K562 (cell line): Measurements from ENCODE around the gene ARID4B. TPM values are rescaled to one million over a fixed set of nuclear protein-coding genes. Genes with fewer than 3 reads are reported as not detected.
"Not testable (repeated sequence)": the region's sequence is repeated elsewhere in the genome, so short reads cannot be mapped to it uniquely, and the experiment has no call there.

Source experiments
- ATAC-seq: fragments of 200-7000 bp; cut with Tn5 transposase; 3 replicates; pipeline ENCODE4 v1.9.1; 2020; ENCODE audit warnings: moderate library complexity
- BruUV-seq: library from RNA; stranded (reverse); fragments of 400-500 nt; replicated peaks from 2 replicates; lab custom pipeline; 2021; lab: Mats Ljungman, UMichigan
- CTCF ChIA-PET: fragments of 300-600 bp; formaldehyde crosslinking; extraction: SDS; loops from one replicate; lab custom pipeline; 2021; ENCODE audit warnings: low intra/inter-chr PET ratio; lab: Yijun Ruan, JAX
- POLR2A ChIA-PET: fragments of 300-600, 350-650 bp; sonication (Branson Sonifier 250); formaldehyde crosslinking; extraction: SDS; loops from one replicate; lab custom pipeline; 2021; ENCODE audit warnings: antibody characterized with exemption, inconsistent platforms; lab: Yijun Ruan, JAX
- DNase-seq, 4 experiments: peaks; one replicate each; pipeline versions ENCODE4 v3.0.0 to v3.0.0-alpha.2; 2011 to 2018; ENCODE audit warnings: low spot score in 3 of 4, mixed read lengths in 3 of 4; ENCODE audit errors: extremely low read depth in 1 of 4
- FAIRE-seq: peaks from 2 replicates; lab custom pipeline; 2011; peaks lifted over from hg19 to GRCh38; lab: Jason Lieb, UNC
- H2AFZ ChIP-seq: 2 replicates; pipeline ENCODE4 v1.6.0; 2011; ENCODE audit warnings: low read depth, low read length, control low read depth, inconsistent platforms
- H3K27ac ChIP-seq: fragments of 200-600 bp; 3 replicates; pipeline ENCODE4 v1.8.0; 2011; ENCODE audit warnings: low read depth, mild to moderate bottlenecking, control low read depth, inconsistent platforms, low read length, moderate library complexity, mixed read lengths; ENCODE audit errors: extremely low read depth
- H3K27me3 ChIP-seq, 2 experiments: fragments of 300-600 bp in 1 of 2; 2 replicates in 1 of 2; 3 replicates in 1 of 2; pipeline versions ENCODE4 v1.6.0 to v1.8.0; 2011; ENCODE audit warnings: inconsistent platforms in 2 of 2, low read length in 2 of 2, mild to moderate bottlenecking in 1 of 2, mixed read lengths in 1 of 2, moderate library complexity in 1 of 2; ENCODE audit not compliant: control insufficient read depth in 2 of 2, insufficient read depth in 2 of 2
- H3K36me3 ChIP-seq: fragments of 300-600 bp; 3 replicates; pipeline ENCODE4 v1.8.0; 2011; ENCODE audit warnings: mild to moderate bottlenecking, low read length, inconsistent platforms; ENCODE audit not compliant: control insufficient read depth, insufficient read depth
- H3K4me1 ChIP-seq, 2 experiments: fragments of 200-600 bp in 1 of 2; replicated peaks in 1 of 2; 2 replicates in 1 of 2; 3 replicates in 1 of 2; pipeline versions ENCODE4 v1.5.1 to v1.8.0; 2011; ENCODE audit warnings: inconsistent platforms in 2 of 2, low read length in 2 of 2, mild to moderate bottlenecking in 1 of 2, mixed read lengths in 1 of 2, moderate library complexity in 1 of 2; ENCODE audit not compliant: control insufficient read depth in 2 of 2, insufficient read depth in 2 of 2
- H3K4me2 ChIP-seq: 2 replicates; pipeline ENCODE4 v1.6.1; 2011; ENCODE audit warnings: low read length, control low read depth, inconsistent platforms, mixed read lengths; ENCODE audit not compliant: insufficient read depth
- H3K4me3 ChIP-seq: fragments of 200-600 bp; sonication (generic), shearing (Covaris generic); 2 replicates; pipeline ENCODE4 v1.5.1; 2016; ENCODE audit warnings: control low read depth, inconsistent platforms
- H3K79me2 ChIP-seq: fragments of 200-600 bp; 3 replicates; pipeline ENCODE4 v1.8.0; 2011; ENCODE audit warnings: low read length, inconsistent platforms; ENCODE audit not compliant: control insufficient read depth, insufficient read depth
- H3K9ac ChIP-seq, 2 experiments: 2 replicates each; pipeline versions ENCODE4 v1.6.0 to v1.6.1; 2011; ENCODE audit warnings: low read depth in 2 of 2, low read length in 2 of 2, control low read depth in 1 of 2, inconsistent platforms in 1 of 2, mild to moderate bottlenecking in 1 of 2, mixed read lengths in 1 of 2; ENCODE audit not compliant: insufficient read depth in 1 of 2
- H3K9me1 ChIP-seq: one replicate; pipeline ENCODE4 v1.6.0; 2011; ENCODE audit warnings: inconsistent platforms, mild to moderate bottlenecking, low read length, moderate library complexity; ENCODE audit not compliant: control insufficient read depth, insufficient read depth
- H3K9me3 ChIP-seq: replicated peaks from 2 replicates; pipeline ENCODE4 v1.5.1; 2011; ENCODE audit warnings: low read depth, low read length, inconsistent platforms; ENCODE audit not compliant: control insufficient read depth, insufficient read depth
- H4K20me1 ChIP-seq: replicated peaks from 2 replicates; pipeline ENCODE4 v1.6.1; 2011; ENCODE audit warnings: low read length, inconsistent platforms, mixed read lengths; ENCODE audit not compliant: control insufficient read depth, insufficient read depth
- ETV6 ChIP-seq, 3 experiments: fragments of 150-350 bp in 1 of 3; sonication (generic) in 1 of 3; formaldehyde crosslinking in 1 of 3; IDR thresholded peaks; 2 replicates each; pipeline versions ENCODE4 v1.6.1 to v1.8.0; 2014 to 2022; ENCODE audit warnings: borderline replicate concordance in 2 of 3, low read depth in 2 of 3, antibody characterized with exemption in 1 of 3, low read length in 1 of 3, mild to moderate bottlenecking in 1 of 3, missing genetic modification reagents in 1 of 3
- GMEB1 ChIP-seq: fragments of 250-450 bp; sonication (Bioruptor Pico); IDR thresholded peaks from 2 replicates; pipeline ENCODE4 v1.4.0; 2020; ENCODE audit warnings: mild to moderate bottlenecking
- MXI1 ChIP-seq: IDR thresholded peaks from 2 replicates; pipeline ENCODE4 v1.6.1; 2011; ENCODE audit warnings: low read depth, mild to moderate bottlenecking, improper control_type of control experiment, low read length
- SP1 ChIP-seq: sonication (generic); formaldehyde crosslinking; IDR thresholded peaks from 2 replicates; pipeline ENCODE4 v1.8.1; 2022; ENCODE audit warnings: mild to moderate bottlenecking, missing genetic modification reagents
- TCFL5 ChIP-seq: fragments of 250-450 bp; sonication (Bioruptor Pico); conservative IDR thresholded peaks from 2 replicates; pipeline ENCODE4 v1.6.1; 2021; ENCODE audit warnings: mild to moderate bottlenecking, moderate library complexity, matching md5 sums
- ZBTB26 ChIP-seq: fragments of 450-650 bp; formaldehyde crosslinking; IDR thresholded peaks from 2 replicates; pipeline ENCODE4 v1.4.0; 2022; ENCODE audit warnings: missing genetic modification characterization
- ZNF143 ChIP-seq: sonication (generic); formaldehyde crosslinking; IDR thresholded peaks from 2 replicates; pipeline ENCODE4 v1.9.0; 2022; ENCODE audit warnings: mild to moderate bottlenecking, missing genetic modification reagents
- ZNF57 ChIP-seq: fragments of 450-650 bp; formaldehyde crosslinking; IDR thresholded peaks from 2 replicates; pipeline ENCODE4 v1.4.0; 2020; ENCODE audit warnings: mild to moderate bottlenecking, moderate library complexity
- ZNF764 ChIP-seq: fragments of 250-450 bp; sonication (Bioruptor Pico); IDR thresholded peaks from 2 replicates; pipeline ENCODE4 v1.4.0; 2020; ENCODE audit warnings: low read depth, mild to moderate bottlenecking, moderate library complexity
- WGBS: fragments of 100-300 bp; shearing (Covaris generic); methylation state at CpG from one replicate; pipeline ENCODE4 v1.1.6; 2016; ENCODE audit warnings: low coverage, mixed read lengths; ENCODE audit not compliant: insufficient coverage; ENCODE audit errors: missing lambda C conversion rate; 5-methylcytosine and 5-hydroxymethylcytosine counted together
- in situ Hi-C: fragments of 300-500 bp; cut with MboI; formaldehyde crosslinking; loops from 4 replicates; pipeline ENCODE4 v1.15.0; 2018; ENCODE audit warnings: inconsistent platforms, mixed read lengths
- intact Hi-C: fragments of 100-400 bp; cut with micrococcal nuclease; formaldehyde crosslinking; loops from 2 replicates; pipeline ENCODE4 v1.14.2; 2022
- polyA plus RNA-seq, 8 experiments: library from polyadenylated mRNA; depleted of rRNA in 4 of 8; stranded (reverse) in 5 of 8; unstranded in 3 of 8; fragments of >200 nt; fragmentation: Nextera tagmentation in 2 of 8; fragmentation: Illumina TruSeq in 1 of 8; extraction: Ambion mirVana in 2 of 8; extraction: Trizol in 1 of 8; gene quantifications; 2 replicates each; pipeline versions ENCODE4 v1.2.1 to v1.2.3, GENCODE V29; 2011 to 2014; ENCODE audit warnings: inconsistent platforms in 1 of 8, missing spikeins in 1 of 8
- total RNA-seq, 7 experiments: library from RNA; depleted of rRNA in 6 of 7; stranded (reverse); fragments of >200 nt in 6 of 7; fragmentation: Illumina TruSeq in 2 of 7; extraction: Trizol in 2 of 7; gene quantifications; 2 replicates each; pipeline versions ENCODE4 v1.2.1 to v1.2.3, GENCODE V29; 2011 to 2021; ENCODE audit warnings: low replicate concordance in 1 of 7
- TF ChIP-seq, protein P1 (sequence below): fragments of 450-650 bp; formaldehyde crosslinking; IDR thresholded peaks from 2 replicates; pipeline ENCODE4 v1.4.0; 2020; ENCODE audit warnings: mild to moderate bottlenecking, moderate library complexity

ARID4B gene
- total and polyA plus RNA-seq, 9 of the 15 experiments (the other 6 are each of a cell fraction or from before 2014, with no cell fraction given) = 8.4 to 38.9 (median 18.5) TPM

GRCh38 chr1:235215453-235215852, 112.5 kb downstream of the ARID4B start (continued):
- TF ChIP-seq GMEB1 (CRISPR knock-in tag) (no peak), SP1 (CRISPR knock-in tag) (no peak), ZNF57 (CRISPR knock-in tag) (no peak), ZNF764 (no peak), TCFL5 (CRISPR knock-in tag) (no peak), ZBTB26 (CRISPR knock-in tag) (no peak), ZNF143 (CRISPR knock-in tag) (no peak), ETV6 (IDR thresholded peaks at IDR 0.05; ENCODE audit: borderline replicate concordance in 1 of 2, low read depth in 2 of 2, low read length in 1 of 2) (no peak), ETV6 (CRISPR knock-in tag; IDR thresholded peaks at IDR 0.05; ENCODE audit: borderline replicate concordance) (no peak), MXI1 (no peak)
- TF ChIP-seq, protein P1, sequence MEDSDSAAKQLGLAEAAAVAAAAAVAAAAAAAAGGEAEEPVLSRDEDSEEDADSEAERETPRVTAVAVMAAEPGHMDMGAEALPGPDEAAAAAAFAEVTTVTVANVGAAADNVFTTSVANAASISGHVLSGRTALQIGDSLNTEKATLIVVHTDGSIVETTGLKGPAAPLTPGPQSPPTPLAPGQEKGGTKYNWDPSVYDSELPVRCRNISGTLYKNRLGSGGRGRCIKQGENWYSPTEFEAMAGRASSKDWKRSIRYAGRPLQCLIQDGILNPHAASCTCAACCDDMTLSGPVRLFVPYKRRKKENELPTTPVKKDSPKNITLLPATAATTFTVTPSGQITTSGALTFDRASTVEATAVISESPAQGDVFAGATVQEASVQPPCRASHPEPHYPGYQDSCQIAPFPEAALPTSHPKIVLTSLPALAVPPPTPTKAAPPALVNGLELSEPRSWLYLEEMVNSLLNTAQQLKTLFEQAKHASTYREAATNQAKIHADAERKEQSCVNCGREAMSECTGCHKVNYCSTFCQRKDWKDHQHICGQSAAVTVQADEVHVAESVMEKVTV = no peak

DNA sequence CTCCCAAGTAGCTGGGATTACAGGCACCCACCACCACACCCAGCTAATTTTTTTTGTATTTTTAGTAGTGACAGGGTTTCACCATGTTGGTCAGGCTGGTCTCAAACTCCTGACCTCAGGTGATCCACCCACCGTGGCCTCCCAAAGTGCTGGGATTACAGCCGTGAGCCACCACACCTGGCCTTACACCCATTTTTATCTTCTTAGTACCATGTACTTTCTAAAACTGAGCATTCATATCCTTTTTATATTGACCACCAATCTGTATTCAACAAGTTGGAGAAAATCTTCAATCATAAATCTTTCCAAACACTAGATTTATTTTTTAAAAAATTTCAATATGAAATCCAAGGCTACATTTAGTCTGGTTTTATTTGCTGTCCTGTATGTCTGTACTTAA, 113.0 kb downstream of the ARID4B start:
- H3K9me3 ChIP-seq, POLR2A ChIA-PET, in situ Hi-C loops, H2AFZ ChIP-seq, H3K27ac ChIP-seq, intact Hi-C loops, DNase-seq, FAIRE-seq, BruUV-seq, H3K4me1 ChIP-seq, ATAC-seq, H3K79me2 ChIP-seq, H3K9me1 ChIP-seq, H3K9ac ChIP-seq, H3K27me3 ChIP-seq, H4K20me1 ChIP-seq, H3K4me2 ChIP-seq, CTCF ChIA-PET, H3K4me3 ChIP-seq: not testable (repeated sequence)
- WGBS = 92% methylated on average over 2 of the region's 2 CpGs
- H3K36me3 ChIP-seq = peaks cover 57% of the 10 kb centered on the region; the same call in 2 of the 3 replicates
